Stimulated activated CD4-positive, alpha-beta T cell treated with anti-CD3 and anti-CD28 coated beads, TNF-alpha, amount 100 ng/mL, for 1 hour (primary cell): Measurements from ENCODE around the gene LZTR1.
"Not testable (repeated sequence)": the region's sequence is repeated elsewhere in the genome, so short reads cannot be mapped to it uniquely, and the experiment has no call there.

Source experiments
- DNase-seq, 3 donors: peaks; one replicate each; pipeline ENCODE4 v3.0.0-alpha.2; 2020; ENCODE audit warnings: low read depth in 3 of 3, low spot score in 1 of 3

The LZTR1 gene

GRCh38 chr22:20995329-20996030 lies 13.4 kb downstream of the LZTR1 start:
- DNase-seq, result no peak

- DNase-seq, result no peak
Measured at GRCh38 chr22:20996031-20996410, 13.9 kb downstream of the LZTR1 start.

GRCh38 chr22:20996598-20997535 lies 14.8 kb downstream of the LZTR1 start:
- DNase-seq, result no peak

- no peak for DNase-seq
Measured at GRCh38 chr22:20997536-20998257, 15.6 kb downstream of the LZTR1 start.

GRCh38 chr22:20998411-20999336 lies 16.6 kb downstream of the LZTR1 start:
- no peak for DNase-seq

GRCh38 chr22:20999350-21000206 lies 17.5 kb downstream of the LZTR1 start:
- no peak for DNase-seq

GRCh38 chr22:21000207-21000986 lies 18.3 kb downstream of the LZTR1 start:
- no peak for DNase-seq

GRCh38 chr22:21000987-21001600 lies 19.0 kb downstream of the LZTR1 start:
- no peak for DNase-seq

- DNase-seq, result peak; percentile 90 to 91 (median 91)
Measured at GRCh38 chr22:21001601-21002325, 19.7 kb downstream of the LZTR1 start, which contains the start of gene THAP7. TSS of gene THAP7 (minus strand) at chr22:21002118. CDS start at chr22:21001911, 207 bp downstream.

- DNase-seq, result no peak
Measured at GRCh38 chr22:21003782-21004181, 21.7 kb downstream of the LZTR1 start.

- DNase-seq, result not testable (repeated sequence)
Measured at GRCh38 chr22:21009208-21009607, 27.1 kb downstream of the LZTR1 start.

- no peak for DNase-seq
Measured at GRCh38 chr22:21009638-21010425, 27.7 kb downstream of the LZTR1 start.

- DNase-seq, result no peak
Measured at GRCh38 chr22:21010426-21011113, 28.5 kb downstream of the LZTR1 start.

- no peak for DNase-seq
Measured at GRCh38 chr22:21012446-21013407, 30.6 kb downstream of the LZTR1 start.

GRCh38 chr22:21013657-21014201 lies 31.6 kb downstream of the LZTR1 start:
- DNase-seq, result no peak
